Left lung (tissue), 10 donors: ENCODE measurements around the gene LRPAP1. TPM values are rescaled to one million over a fixed set of nuclear protein-coding genes. Genes with fewer than 3 reads are reported as not detected.
"Not testable (repeated sequence)": the region's sequence is repeated elsewhere in the genome, so short reads cannot be mapped to it uniquely, and the experiment has no call there.

ENCODE experiments used
- ATAC-seq: fragments of 200-7000 bp; cut with Tn5 transposase; one replicate; pipeline ENCODE4 v1.9.1; 2020; ENCODE audit warnings: moderate library complexity
- DNase-seq, 4 donors: peaks; one replicate each; pipeline ENCODE4 v3.0.0-alpha.2; 2013 to 2020
- H3K27ac ChIP-seq, 2 donors: fragments of 200-600 bp; sonication (generic) in 1 of 2; one replicate each; pipeline versions ENCODE4 v1.5.0 to v1.8.0; 2020 to 2021
- H3K27me3 ChIP-seq, 2 donors: fragments of 200-600 bp; sonication (generic) in 1 of 2; one replicate each; pipeline versions ENCODE4 v1.5.0 to v1.8.0; 2020 to 2021
- H3K36me3 ChIP-seq, 2 donors: fragments of 200-600 bp; sonication (generic) in 1 of 2; one replicate each; pipeline versions ENCODE4 v1.5.0 to v1.8.0; 2020 to 2021
- H3K4me1 ChIP-seq, 2 donors: fragments of 200-600 bp; one replicate each; pipeline ENCODE4 v1.8.0; 2021
- H3K4me3 ChIP-seq, 2 donors: fragments of 200-600 bp; sonication (generic) in 1 of 2; one replicate each; pipeline versions ENCODE4 v1.5.0 to v1.8.0; 2020 to 2021; ENCODE audit warnings: mild to moderate bottlenecking in 1 of 2
- H3K9me3 ChIP-seq, 2 donors: fragments of 200-600 bp; sonication (generic) in 1 of 2; one replicate each; pipeline versions ENCODE4 v1.5.0 to v1.8.0; 2020 to 2021
- intact Hi-C, 2 donors: fragments of 100-400 bp; cut with DNase I; formaldehyde crosslinking; loops; one replicate each; pipeline versions ENCODE4 v1.11.2 to v1.14.2; 2022
- polyA plus RNA-seq, 6 donors: library from polyadenylated mRNA; unstranded; fragments of 120-200 nt; gene quantifications; one replicate each; pipeline ENCODE4 v1.2.1, GENCODE V29; 2013; ENCODE audit not compliant: insufficient read length in 6 of 6
- total RNA-seq, 2 donors: library from RNA; stranded (reverse); fragmentation: NEBNext Ultra II Directional; extraction: Animal tissue kit (Norgen Biotek cat#: 25700); gene quantifications; one replicate each; pipeline ENCODE4 v1.2.1, GENCODE V29; 2021
- TF ChIP-seq, protein P1 (sequence below), 2 donors: fragments of 200-600 bp; sonication (generic) in 1 of 2; IDR thresholded peaks; one replicate each; pipeline versions ENCODE4 v1.5.0 to v1.8.0; 2021; ENCODE audit warnings: antibody characterized with exemption in 2 of 2
- donor health status: DM: no; HTN: yes; CAD: no.
- donor health status: DM: no; HTN: no; CAD: no.

Gene LRPAP1
- total and polyA plus RNA-seq, 8 donors, result 95.9 to 218 (median 112) TPM

GRCh38 chr4:3575426-3576369, 43.5 kb upstream of the LRPAP1 start:
- H3K4me1 ChIP-seq, H3K27ac ChIP-seq, DNase-seq, H3K9me3 ChIP-seq, ATAC-seq, intact Hi-C loops, H3K4me3 ChIP-seq, H3K36me3 ChIP-seq: not testable (repeated sequence)
- peaks cover 0 to 15% of the 10 kb centered on the region in 2 donors for H3K27me3 ChIP-seq

GRCh38 chr4:3574865-3575264, 42.6 kb upstream of the LRPAP1 start:
- intact Hi-C loops, H3K4me3 ChIP-seq: not testable (repeated sequence)

DNA sequence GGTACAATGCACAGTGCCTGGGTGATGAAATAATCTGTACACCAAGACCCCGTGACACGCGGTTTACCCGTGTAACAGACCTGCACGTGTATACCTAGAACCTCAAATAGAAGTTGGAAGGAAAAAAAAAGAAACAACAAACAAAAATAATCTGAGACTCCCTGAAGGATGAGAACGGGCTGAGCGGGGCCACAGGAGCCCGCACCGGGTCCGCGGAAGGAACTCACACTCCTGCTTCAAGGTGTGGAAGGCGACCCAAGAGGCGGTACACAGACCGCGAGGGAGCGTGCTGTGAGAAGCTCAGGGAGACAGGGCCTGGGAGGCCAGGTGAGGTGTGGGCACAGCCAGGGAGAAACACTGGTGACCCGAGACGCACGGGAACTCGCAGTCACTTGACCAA, 42.1 kb upstream of the LRPAP1 start:
- H3K27me3 ChIP-seq, result peaks cover 0 to 15% of the 10 kb centered on the region in 2 donors
- H3K27ac ChIP-seq, H3K4me1 ChIP-seq, H3K9me3 ChIP-seq, H3K4me3 ChIP-seq, ATAC-seq, H3K36me3 ChIP-seq, DNase-seq, intact Hi-C loops: not testable (repeated sequence)

More at GRCh38 chr4:3574865-3575264, 42.6 kb upstream of the LRPAP1 start:
- ATAC-seq, H3K36me3 ChIP-seq, H3K27ac ChIP-seq, H3K9me3 ChIP-seq, DNase-seq, H3K4me1 ChIP-seq: not testable (repeated sequence)
- peaks cover 0 to 15% of the 10 kb centered on the region in 2 donors for H3K27me3 ChIP-seq

GRCh38 chr4:3573131-3573530, 40.9 kb upstream of the LRPAP1 start:
- ATAC-seq (no peak), DNase-seq (no peak)
- H3K27ac ChIP-seq, result no peak overlapping the region
- intact Hi-C loops, result no loop called here
- TF ChIP-seq, protein P1, sequence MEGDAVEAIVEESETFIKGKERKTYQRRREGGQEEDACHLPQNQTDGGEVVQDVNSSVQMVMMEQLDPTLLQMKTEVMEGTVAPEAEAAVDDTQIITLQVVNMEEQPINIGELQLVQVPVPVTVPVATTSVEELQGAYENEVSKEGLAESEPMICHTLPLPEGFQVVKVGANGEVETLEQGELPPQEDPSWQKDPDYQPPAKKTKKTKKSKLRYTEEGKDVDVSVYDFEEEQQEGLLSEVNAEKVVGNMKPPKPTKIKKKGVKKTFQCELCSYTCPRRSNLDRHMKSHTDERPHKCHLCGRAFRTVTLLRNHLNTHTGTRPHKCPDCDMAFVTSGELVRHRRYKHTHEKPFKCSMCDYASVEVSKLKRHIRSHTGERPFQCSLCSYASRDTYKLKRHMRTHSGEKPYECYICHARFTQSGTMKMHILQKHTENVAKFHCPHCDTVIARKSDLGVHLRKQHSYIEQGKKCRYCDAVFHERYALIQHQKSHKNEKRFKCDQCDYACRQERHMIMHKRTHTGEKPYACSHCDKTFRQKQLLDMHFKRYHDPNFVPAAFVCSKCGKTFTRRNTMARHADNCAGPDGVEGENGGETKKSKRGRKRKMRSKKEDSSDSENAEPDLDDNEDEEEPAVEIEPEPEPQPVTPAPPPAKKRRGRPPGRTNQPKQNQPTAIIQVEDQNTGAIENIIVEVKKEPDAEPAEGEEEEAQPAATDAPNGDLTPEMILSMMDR (IDR thresholded peaks at IDR 0.05), result no peak
- no peak overlapping the region for H3K4me3 ChIP-seq
- no peaks in the 10 kb centered on the region for H3K9me3 ChIP-seq
- peaks cover 0 to 15% of the 10 kb centered on the region in 2 donors for H3K27me3 ChIP-seq
- no peaks in the 10 kb centered on the region for H3K36me3 ChIP-seq
- no peaks in the 10 kb centered on the region for H3K4me1 ChIP-seq

DNA sequence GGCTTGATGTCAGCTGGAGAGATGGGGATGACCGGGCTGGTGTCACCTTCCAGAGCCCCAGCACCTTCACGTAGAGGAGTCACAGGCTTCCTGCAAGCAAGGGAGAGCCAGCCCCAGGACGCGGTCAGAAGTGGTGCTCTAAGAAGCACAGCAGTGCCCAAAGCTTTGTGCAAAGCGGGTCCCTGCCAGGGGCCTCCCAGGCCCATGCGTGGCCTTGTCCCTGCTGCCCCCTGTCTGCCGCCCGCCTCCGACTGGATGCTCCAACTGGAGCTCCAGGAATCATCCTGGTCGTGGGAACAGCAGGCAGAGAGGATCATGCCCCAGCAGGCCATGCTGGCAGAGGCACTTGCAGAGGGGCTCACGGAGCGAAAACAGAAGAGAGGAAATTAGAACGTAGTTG, 40.1 kb upstream of the LRPAP1 start:
- TF ChIP-seq, protein P1 (IDR thresholded peaks at IDR 0.05), result no peak
- intact Hi-C loops, result no loop called here
- no peaks in the 10 kb centered on the region for H3K36me3 ChIP-seq
- no peak for DNase-seq
- ATAC-seq, result no peak
- H3K27me3 ChIP-seq, result peaks cover 0 to 15% of the 10 kb centered on the region in 2 donors
- no peaks in the 10 kb centered on the region for H3K9me3 ChIP-seq
- H3K4me1 ChIP-seq, result no peaks in the 10 kb centered on the region
- no peak overlapping the region for H3K4me3 ChIP-seq
- no peak overlapping the region for H3K27ac ChIP-seq

DNA sequence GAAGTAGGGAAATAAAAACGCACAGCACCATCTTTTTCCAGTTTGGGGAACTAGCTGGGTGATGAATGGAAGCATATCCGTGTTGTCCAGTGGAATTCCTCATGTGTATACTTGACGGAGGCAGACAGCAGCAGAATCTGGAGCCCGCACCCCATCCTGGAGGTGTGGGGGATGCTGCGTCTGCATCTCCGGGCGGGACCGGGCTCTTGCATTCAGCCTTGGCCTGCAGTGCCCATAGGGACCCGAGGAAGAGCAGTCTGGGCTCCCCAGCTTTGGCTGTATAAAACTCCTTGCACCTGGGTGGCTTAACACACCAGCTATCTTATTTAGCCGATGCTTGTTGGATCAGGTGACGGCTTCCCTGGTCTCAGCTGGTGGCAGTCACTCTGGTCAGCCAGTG, 39.7 kb upstream of the LRPAP1 start:
- intact Hi-C loops, result no loop called here
- no peaks in the 10 kb centered on the region for H3K9me3 ChIP-seq
- ATAC-seq, result no peak
- H3K4me3 ChIP-seq, result no peak overlapping the region
- H3K27ac ChIP-seq, result no peak overlapping the region
- TF ChIP-seq, protein P1 (IDR thresholded peaks at IDR 0.05), result no peak
- no peaks in the 10 kb centered on the region for H3K4me1 ChIP-seq
- DNase-seq, result no peak
- peaks cover 0 to 15% of the 10 kb centered on the region in 2 donors for H3K27me3 ChIP-seq
- H3K36me3 ChIP-seq, result no peaks in the 10 kb centered on the region

GRCh38 chr4:3570923-3571322, 38.7 kb upstream of the LRPAP1 start:
- H3K4me3 ChIP-seq, H3K4me1 ChIP-seq, intact Hi-C loops, DNase-seq, H3K9me3 ChIP-seq, H3K36me3 ChIP-seq, ATAC-seq, H3K27ac ChIP-seq: not testable (repeated sequence)
- peaks cover 0 to 15% of the 10 kb centered on the region in 2 donors for H3K27me3 ChIP-seq

GRCh38 chr4:3569611-3570010, 37.4 kb upstream of the LRPAP1 start:
- ATAC-seq, H3K9me3 ChIP-seq, intact Hi-C loops: not testable (repeated sequence)

DNA sequence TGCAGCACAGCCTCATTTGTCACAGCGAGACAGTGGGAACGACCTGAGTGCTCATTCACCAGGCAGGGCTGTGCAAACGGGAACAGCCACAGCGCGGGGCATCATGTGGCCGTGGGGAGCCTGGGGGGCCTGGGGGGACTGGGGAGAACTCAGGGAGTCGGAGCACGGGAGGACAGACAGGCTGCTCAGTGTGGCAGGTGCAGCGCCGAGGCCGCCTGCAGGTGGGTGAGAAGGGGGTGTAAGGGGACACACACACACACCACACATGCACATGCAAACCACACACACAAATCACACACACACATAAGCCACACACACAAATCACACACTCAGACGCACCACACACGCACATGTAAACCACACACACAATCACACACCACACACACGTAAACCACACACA, 34.5 kb upstream of the LRPAP1 start:
- H3K27me3 ChIP-seq, H3K36me3 ChIP-seq, H3K4me3 ChIP-seq, H3K27ac ChIP-seq, H3K9me3 ChIP-seq, intact Hi-C loops, ATAC-seq, H3K4me1 ChIP-seq: not testable (repeated sequence)
- peak in 1 of 4 donors; percentile 29 for DNase-seq

More at GRCh38 chr4:3569611-3570010, 37.4 kb upstream of the LRPAP1 start:
- not testable (repeated sequence) for H3K4me1 ChIP-seq, H3K4me3 ChIP-seq, DNase-seq, H3K36me3 ChIP-seq, H3K27ac ChIP-seq
- H3K27me3 ChIP-seq, result peaks cover 0 to 15% of the 10 kb centered on the region in 2 donors
